Measurements from ENCODE around the gene XRCC4. TPM values are rescaled to one million over a fixed set of nuclear protein-coding genes. Genes with fewer than 3 reads are reported as not detected.

Gene XRCC4
- total and polyA plus RNA-seq, 2 of the 13 experiments (the other 11 are each of a cell fraction or from before 2014, with no cell fraction given) = 2.8 to 12.6 TPM

DNA sequence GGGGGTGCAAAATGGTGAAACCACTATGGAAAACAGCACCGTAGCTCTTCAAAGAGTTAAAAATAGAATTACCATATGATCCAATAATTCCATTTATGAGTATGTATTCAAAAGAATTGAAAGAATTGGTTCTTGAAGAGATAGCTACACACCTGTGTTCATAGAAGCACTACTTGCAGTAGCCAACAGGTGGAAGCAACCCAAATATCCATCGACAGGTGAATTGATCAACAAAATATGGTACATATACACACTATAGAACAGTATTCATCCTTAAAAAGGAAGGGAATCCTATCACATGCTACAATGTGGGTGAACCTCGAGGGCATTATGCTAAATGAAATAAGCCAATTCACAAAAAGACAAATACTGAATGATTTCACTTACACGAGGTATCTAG, 308.5 kb downstream of the XRCC4 start:
- H3K4me2 ChIP-seq (ENCODE audit: low read depth, low read length) = no peak overlapping the region
- FAIRE-seq = no peak
- intact Hi-C loops (cut with micrococcal nuclease; ENCODE audit: unreplicated experiment) (no loop called here), in situ Hi-C loops (cut with HindIII; ENCODE audit: extremely low pct_ligation_motif_present, low pct_unique_long_range_greater_than_20kb) (no loop called here)
- TF ChIP-seq ZNF879 (CRISPR knock-in tag; IDR thresholded peaks at IDR 0.05) = no peak
- TF ChIP-seq ETV5 (CRISPR knock-in tag; IDR thresholded peaks at IDR 0.05; ENCODE audit: borderline replicate concordance) = no peak
- ChIA-PET CTCF (ENCODE audit: low intra/inter-chr PET ratio, low total read pairs) (no interaction called here), POLR2A (no interaction called here)
- no peak for ATAC-seq
- H3K4me1 ChIP-seq (ENCODE audit: insufficient read depth, low read length) = no peaks in the 10 kb centered on the region
- no peaks in the 10 kb centered on the region for H4K20me1 ChIP-seq (ENCODE audit: insufficient read depth, low read length)
- H3K27ac ChIP-seq (ENCODE audit: extremely low read length, insufficient read depth, low read length) = no peak overlapping the region
- H2AFZ ChIP-seq (ENCODE audit: low read length) = no peak overlapping the region
- H3K36me3 ChIP-seq (replicated peaks in 1 of 2; ENCODE audit: control insufficient read depth in 1 of 2, insufficient read depth in 2 of 2, low read length in 2 of 2) = no peaks in the 10 kb centered on the region
- no TSS peak for BruUV-seq (replicated peaks)
- no peak overlapping the region for H3K9ac ChIP-seq (ENCODE audit: insufficient read depth, low read depth, low read length)
- no peaks in the 10 kb centered on the region for H3K79me2 ChIP-seq (ENCODE audit: insufficient read depth, low read length)
- WGBS (ENCODE audit: low lambda C conversion rate) = 18% methylated on average over 4 of the region's 4 CpGs
- no peaks in the 10 kb centered on the region for H3K9me3 ChIP-seq (ENCODE audit: low read length)
- no peaks in the 10 kb centered on the region for H3K27me3 ChIP-seq (ENCODE audit: control insufficient read depth in 1 of 2, insufficient read depth in 2 of 2, low read length in 2 of 2)
- no peak for DNase-seq (ENCODE audit: low spot score)
- no peak overlapping the region for H3K4me3 ChIP-seq (replicated peaks in 1 of 3; ENCODE audit: insufficient read depth in 1 of 3, low read depth in 2 of 3, low read length in 3 of 3)

DNA sequence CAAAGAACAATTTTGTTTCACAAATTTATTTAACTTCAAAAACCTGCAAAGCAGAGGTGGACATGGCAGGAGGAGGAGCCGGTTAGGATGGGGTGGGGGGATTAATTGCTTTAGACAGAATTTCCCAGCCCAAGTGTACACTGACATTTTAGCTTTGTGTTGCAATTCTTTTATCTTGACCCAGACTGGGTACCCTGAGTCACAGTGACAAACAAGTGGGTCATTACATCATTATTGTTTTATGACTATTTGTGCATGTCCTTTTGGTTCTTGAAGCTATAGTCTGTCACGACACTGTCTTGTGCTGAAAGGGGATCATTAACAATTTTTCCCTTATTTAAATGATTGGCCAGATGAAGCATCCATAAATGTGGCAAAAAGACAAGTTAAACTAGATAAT, 309.7 kb downstream of the XRCC4 start:
- ChIA-PET POLR2A (no interaction called here), CTCF (ENCODE audit: low intra/inter-chr PET ratio, low total read pairs) (no interaction called here)
- in situ Hi-C loops (cut with HindIII; ENCODE audit: extremely low pct_ligation_motif_present, low pct_unique_long_range_greater_than_20kb) (no loop called here), intact Hi-C loops (cut with micrococcal nuclease; ENCODE audit: unreplicated experiment) (no loop called here)
- H3K79me2 ChIP-seq (ENCODE audit: insufficient read depth, low read length) = no peaks in the 10 kb centered on the region
- H3K4me1 ChIP-seq (ENCODE audit: insufficient read depth, low read length) = no peaks in the 10 kb centered on the region
- H3K9ac ChIP-seq (ENCODE audit: insufficient read depth, low read depth, low read length) = no peak overlapping the region
- H2AFZ ChIP-seq (ENCODE audit: low read length) = no peak overlapping the region
- H3K9me3 ChIP-seq (ENCODE audit: low read length) = no peaks in the 10 kb centered on the region
- WGBS (ENCODE audit: low lambda C conversion rate) = 0% methylated on average over 2 of the region's 2 CpGs
- no peaks in the 10 kb centered on the region; a peak in 1 of 5 replicates for H3K27me3 ChIP-seq (ENCODE audit: control insufficient read depth in 1 of 2, insufficient read depth in 2 of 2, low read length in 2 of 2)
- no peak overlapping the region for H3K4me2 ChIP-seq (ENCODE audit: low read depth, low read length)
- no peaks in the 10 kb centered on the region for H4K20me1 ChIP-seq (ENCODE audit: insufficient read depth, low read length)
- TF ChIP-seq, protein P1, sequence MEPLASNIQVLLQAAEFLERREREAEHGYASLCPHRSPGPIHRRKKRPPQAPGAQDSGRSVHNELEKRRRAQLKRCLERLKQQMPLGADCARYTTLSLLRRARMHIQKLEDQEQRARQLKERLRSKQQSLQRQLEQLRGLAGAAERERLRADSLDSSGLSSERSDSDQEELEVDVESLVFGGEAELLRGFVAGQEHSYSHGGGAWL (CRISPR knock-in tag; IDR thresholded peaks at IDR 0.05) = no peak
- TF ChIP-seq, protein P2, sequence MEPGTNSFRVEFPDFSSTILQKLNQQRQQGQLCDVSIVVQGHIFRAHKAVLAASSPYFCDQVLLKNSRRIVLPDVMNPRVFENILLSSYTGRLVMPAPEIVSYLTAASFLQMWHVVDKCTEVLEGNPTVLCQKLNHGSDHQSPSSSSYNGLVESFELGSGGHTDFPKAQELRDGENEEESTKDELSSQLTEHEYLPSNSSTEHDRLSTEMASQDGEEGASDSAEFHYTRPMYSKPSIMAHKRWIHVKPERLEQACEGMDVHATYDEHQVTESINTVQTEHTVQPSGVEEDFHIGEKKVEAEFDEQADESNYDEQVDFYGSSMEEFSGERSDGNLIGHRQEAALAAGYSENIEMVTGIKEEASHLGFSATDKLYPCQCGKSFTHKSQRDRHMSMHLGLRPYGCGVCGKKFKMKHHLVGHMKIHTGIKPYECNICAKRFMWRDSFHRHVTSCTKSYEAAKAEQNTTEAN (CRISPR knock-in tag; conservative IDR thresholded peaks at IDR 0.05) = no peak
- peak; percentile 9; the same call in 1 of the 2 replicates for TF ChIP-seq FOSL2 (CRISPR knock-in tag; IDR thresholded peaks at IDR 0.05)
- H3K4me3 ChIP-seq (replicated peaks in 1 of 3; ENCODE audit: insufficient read depth in 1 of 3, low read depth in 2 of 3, low read length in 3 of 3) = no peak overlapping the region
- no peak overlapping the region for H3K27ac ChIP-seq (ENCODE audit: extremely low read length, insufficient read depth, low read length)
- ATAC-seq = no peak
- BruUV-seq (replicated peaks) = no TSS peak
- no peak for DNase-seq (ENCODE audit: low spot score)
- H3K36me3 ChIP-seq (replicated peaks in 1 of 2; ENCODE audit: control insufficient read depth in 1 of 2, insufficient read depth in 2 of 2, low read length in 2 of 2) = no peaks in the 10 kb centered on the region
- no peak for FAIRE-seq
